Measurements from ENCODE around the gene KCNC3. TPM values are rescaled to one million over a fixed set of nuclear protein-coding genes. Genes with fewer than 3 reads are reported as not detected.

Gene KCNC3
- total RNA-seq, 1 donor from 2014 or later: 19.8 TPM

DNA sequence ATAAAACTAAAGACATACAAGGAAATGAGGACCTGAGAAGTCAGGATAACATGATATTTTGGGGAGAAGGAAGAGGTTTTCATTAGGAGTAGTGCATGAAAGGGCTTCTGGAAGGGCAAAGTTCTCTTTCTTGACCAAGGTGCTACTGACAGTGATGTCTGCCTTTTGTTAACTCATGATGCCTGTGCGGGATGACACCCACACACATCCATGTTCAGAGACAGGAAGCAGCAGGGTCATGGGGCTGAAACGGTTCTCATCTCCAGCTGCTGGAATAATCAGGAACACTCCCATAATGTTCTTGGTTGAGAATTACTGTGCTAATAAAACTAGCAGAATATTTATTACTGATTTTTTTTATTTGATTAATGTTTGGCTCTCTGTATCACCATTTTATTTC, 29.1 kb downstream of the KCNC3 start:
- Mint-ChIP-seq H3K27me3 (no peaks in the 10 kb centered on the region), H3K4me3 (ENCODE audit: low read depth) (no peak overlapping the region), H3K27ac (no peak overlapping the region), H3K9me3 (ENCODE audit: low read depth) (no peaks in the 10 kb centered on the region), H3K4me1 (ENCODE audit: low read depth) (no peaks in the 10 kb centered on the region), H3K36me3 (ENCODE audit: insufficient read depth) (peaks cover 36% of the 10 kb centered on the region)
- TF ChIP-seq, protein P1, sequence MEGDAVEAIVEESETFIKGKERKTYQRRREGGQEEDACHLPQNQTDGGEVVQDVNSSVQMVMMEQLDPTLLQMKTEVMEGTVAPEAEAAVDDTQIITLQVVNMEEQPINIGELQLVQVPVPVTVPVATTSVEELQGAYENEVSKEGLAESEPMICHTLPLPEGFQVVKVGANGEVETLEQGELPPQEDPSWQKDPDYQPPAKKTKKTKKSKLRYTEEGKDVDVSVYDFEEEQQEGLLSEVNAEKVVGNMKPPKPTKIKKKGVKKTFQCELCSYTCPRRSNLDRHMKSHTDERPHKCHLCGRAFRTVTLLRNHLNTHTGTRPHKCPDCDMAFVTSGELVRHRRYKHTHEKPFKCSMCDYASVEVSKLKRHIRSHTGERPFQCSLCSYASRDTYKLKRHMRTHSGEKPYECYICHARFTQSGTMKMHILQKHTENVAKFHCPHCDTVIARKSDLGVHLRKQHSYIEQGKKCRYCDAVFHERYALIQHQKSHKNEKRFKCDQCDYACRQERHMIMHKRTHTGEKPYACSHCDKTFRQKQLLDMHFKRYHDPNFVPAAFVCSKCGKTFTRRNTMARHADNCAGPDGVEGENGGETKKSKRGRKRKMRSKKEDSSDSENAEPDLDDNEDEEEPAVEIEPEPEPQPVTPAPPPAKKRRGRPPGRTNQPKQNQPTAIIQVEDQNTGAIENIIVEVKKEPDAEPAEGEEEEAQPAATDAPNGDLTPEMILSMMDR (IDR thresholded peaks at IDR 0.05; ENCODE audit: unreplicated experiment): no peak
- DNase-seq (ENCODE audit: low spot score, unreplicated experiment): no peak

DNA sequence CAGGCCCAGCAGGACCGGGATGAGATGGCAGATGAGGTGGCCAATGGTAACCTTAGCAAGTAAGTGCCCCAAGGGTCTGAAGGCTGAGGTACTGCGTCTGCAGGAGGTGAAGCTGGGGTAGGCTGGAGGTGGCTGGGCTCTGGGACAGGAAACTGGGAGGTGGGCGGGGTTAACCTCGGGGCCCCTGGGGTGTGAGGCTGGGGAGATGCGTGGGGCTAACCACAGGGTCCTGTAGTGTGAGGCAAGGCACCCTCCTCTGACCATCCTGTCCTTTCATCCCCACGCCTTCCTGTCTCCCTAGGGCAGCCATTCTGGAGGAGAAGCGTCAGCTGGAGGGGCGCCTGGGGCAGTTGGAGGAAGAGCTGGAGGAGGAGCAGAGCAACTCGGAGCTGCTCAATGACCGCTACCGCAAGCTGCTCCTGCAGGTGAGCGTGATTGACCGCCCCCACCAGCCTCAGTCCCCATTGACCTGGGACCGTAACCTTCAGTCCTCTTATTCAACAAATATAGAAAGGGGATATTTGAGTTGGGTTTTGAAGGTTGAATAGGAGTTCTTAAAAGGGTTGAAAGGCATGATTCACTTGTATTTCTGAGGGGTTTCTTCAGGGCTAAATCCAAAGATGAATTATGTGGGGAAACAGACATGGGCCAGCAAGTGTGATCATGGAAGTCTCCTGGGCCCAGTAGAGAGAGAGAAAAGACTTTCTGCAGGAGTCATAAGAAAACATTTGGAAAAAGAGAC, 35.7 kb downstream of the KCNC3 start:
- no peak for DNase-seq (ENCODE audit: low spot score, unreplicated experiment)

DNA sequence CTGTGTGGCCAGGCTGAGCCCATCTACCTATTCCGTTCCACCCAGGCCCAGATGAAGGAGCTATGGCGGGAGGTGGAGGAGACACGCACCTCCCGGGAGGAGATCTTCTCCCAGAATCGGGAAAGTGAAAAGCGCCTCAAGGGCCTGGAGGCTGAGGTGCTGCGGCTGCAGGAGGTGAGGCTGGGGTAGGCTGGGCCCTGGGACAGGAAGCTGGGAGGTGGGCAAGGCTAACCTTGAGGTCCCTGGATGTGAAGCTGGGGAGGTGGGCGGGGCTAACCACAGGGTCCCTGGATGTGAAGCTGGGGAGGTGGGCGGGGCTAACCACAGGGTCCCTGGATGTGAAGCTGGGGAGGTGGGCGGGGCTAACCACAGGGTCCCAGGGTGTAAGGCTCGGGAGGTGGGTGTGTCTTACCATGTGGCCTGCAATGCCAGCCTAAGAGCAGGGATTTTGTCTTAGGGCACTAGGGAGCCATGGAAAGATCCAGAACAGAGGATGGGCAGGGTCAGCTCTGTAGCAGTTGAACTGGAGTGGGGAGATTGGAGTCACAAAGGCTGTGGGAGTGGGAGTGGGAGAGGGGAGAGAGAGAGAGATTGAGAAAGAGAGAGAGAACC, 36.9 kb downstream of the KCNC3 start:
- no peaks in the 10 kb centered on the region for H3K9me3 Mint-ChIP-seq (ENCODE audit: low read depth)
- H3K27me3 Mint-ChIP-seq: no peaks in the 10 kb centered on the region
- TF ChIP-seq, protein P1 (IDR thresholded peaks at IDR 0.05; ENCODE audit: unreplicated experiment): no peak
- H3K27ac Mint-ChIP-seq: no peak overlapping the region
- H3K4me1 Mint-ChIP-seq (ENCODE audit: low read depth): no peaks in the 10 kb centered on the region
- no peak for DNase-seq (ENCODE audit: low spot score, unreplicated experiment)
- no peak overlapping the region for H3K4me3 Mint-ChIP-seq (ENCODE audit: low read depth)
- H3K36me3 Mint-ChIP-seq (ENCODE audit: insufficient read depth): peaks cover 35% of the 10 kb centered on the region

More for the DNA sequence above, 35.7 kb downstream of the KCNC3 start:
- Mint-ChIP-seq H3K4me3 (ENCODE audit: low read depth) (no peak overlapping the region), H3K9me3 (ENCODE audit: low read depth) (no peaks in the 10 kb centered on the region), H3K4me1 (ENCODE audit: low read depth) (no peaks in the 10 kb centered on the region), H3K27me3 (no peaks in the 10 kb centered on the region), H3K27ac (no peak overlapping the region), H3K36me3 (ENCODE audit: insufficient read depth) (peaks cover 29% of the 10 kb centered on the region)
- TF ChIP-seq, protein P1 (IDR thresholded peaks at IDR 0.05; ENCODE audit: unreplicated experiment): no peak

DNA sequence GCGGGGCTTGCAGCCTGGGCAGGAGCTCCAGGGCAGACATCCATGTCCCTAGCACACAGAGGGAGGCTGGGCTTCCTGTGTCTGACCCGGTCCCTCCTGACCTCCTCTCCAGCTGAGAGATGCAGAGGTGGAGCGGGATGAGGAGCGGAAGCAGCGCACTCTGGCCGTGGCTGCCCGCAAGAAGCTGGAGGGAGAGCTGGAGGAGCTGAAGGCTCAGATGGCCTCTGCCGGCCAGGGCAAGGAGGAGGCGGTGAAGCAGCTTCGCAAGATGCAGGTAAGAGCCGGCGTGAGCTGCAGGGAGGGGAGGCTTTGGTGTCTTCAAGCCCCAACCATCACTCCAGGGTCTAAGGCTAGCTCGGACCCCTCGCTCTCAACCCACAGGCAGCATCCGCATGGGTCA, 38.4 kb downstream of the KCNC3 start:
- H3K4me3 Mint-ChIP-seq (ENCODE audit: low read depth): no peak overlapping the region

DNA sequence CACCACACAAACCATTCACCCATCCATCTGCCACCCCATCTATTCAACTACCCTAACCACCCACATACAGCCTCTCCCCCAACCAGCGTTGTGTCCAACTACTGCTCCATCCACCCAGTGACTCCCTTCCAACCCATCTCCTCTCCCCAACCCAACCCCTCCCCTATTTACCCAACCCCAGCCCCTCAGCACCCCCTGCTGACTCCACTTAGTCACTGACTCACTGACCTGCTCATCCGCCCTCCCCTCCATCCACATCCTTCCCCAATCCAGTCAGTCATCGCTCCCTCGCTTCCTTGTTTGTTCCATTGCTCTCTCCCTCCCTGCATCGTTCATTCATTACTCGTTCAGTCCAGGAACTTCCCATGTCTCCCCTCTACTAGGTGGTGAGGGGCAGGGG, 39.2 kb downstream of the KCNC3 start:
- no peak for DNase-seq (ENCODE audit: low spot score, unreplicated experiment)
- H3K36me3 Mint-ChIP-seq (ENCODE audit: insufficient read depth): peaks cover 55% of the 10 kb centered on the region

More for the DNA sequence above, 38.4 kb downstream of the KCNC3 start:
- Mint-ChIP-seq H3K36me3 (ENCODE audit: insufficient read depth) (peaks cover 47% of the 10 kb centered on the region), H3K27me3 (no peaks in the 10 kb centered on the region), H3K9me3 (ENCODE audit: low read depth) (peaks cover 2% of the 10 kb centered on the region), H3K4me1 (ENCODE audit: low read depth) (no peaks in the 10 kb centered on the region), H3K27ac (no peak overlapping the region)
- no peak for DNase-seq (ENCODE audit: low spot score, unreplicated experiment)
- TF ChIP-seq, protein P1 (IDR thresholded peaks at IDR 0.05; ENCODE audit: unreplicated experiment): no peak

More for the DNA sequence above, 39.2 kb downstream of the KCNC3 start:
- TF ChIP-seq, protein P1 (IDR thresholded peaks at IDR 0.05; ENCODE audit: unreplicated experiment): no peak
- Mint-ChIP-seq H3K27ac (no peak overlapping the region), H3K27me3 (no peaks in the 10 kb centered on the region), H3K4me3 (ENCODE audit: low read depth) (no peak overlapping the region), H3K4me1 (ENCODE audit: low read depth) (no peaks in the 10 kb centered on the region), H3K9me3 (ENCODE audit: low read depth) (peaks cover 10% of the 10 kb centered on the region)

All from progenitor cell of endocrine pancreas (in vitro differentiated cells).